ENCODE results near the gene TPD52L2. TPM values are rescaled to one million over a fixed set of nuclear protein-coding genes. Genes with fewer than 3 reads are reported as not detected.
"Not testable (repeated sequence)": the region's sequence is repeated elsewhere in the genome, so short reads cannot be mapped to it uniquely, and the experiment has no call there.

The TPD52L2 gene
- total RNA-seq, 4 donors from 2014 or later, result 85.9 to 101 (median 94.7) TPM

GRCh38 chr20:63929071-63929470 is 64.0 kb downstream of the TPD52L2 start:
- intact Hi-C loops (cut with DNase I; ENCODE audit: low total_unique reads), result no loop called here
- no peak for DNase-seq (ENCODE audit: low spot score in 2 of 2)
- TF ChIP-seq CTCF (IDR thresholded peaks at IDR 0.05), result no peak
- TF ChIP-seq POLR2A (IDR thresholded peaks at IDR 0.05), result no peak
- WGBS, 2 donors, result 97% methylated on average over 26 of the region's 26 CpGs
- no peak overlapping the region for H3K4me3 ChIP-seq (ENCODE audit: low read depth, poor library complexity, severe bottlenecking)

GRCh38 chr20:63929473-63929883 is 64.4 kb downstream of the TPD52L2 start:
- H3K4me3 ChIP-seq (ENCODE audit: low read depth, poor library complexity, severe bottlenecking); intact Hi-C loops (cut with DNase I; ENCODE audit: low total_unique reads); DNase-seq (ENCODE audit: low spot score in 2 of 2): not testable (repeated sequence)
- 94 to 97% methylated on average over 29 to 31 of the region's 31 CpGs for WGBS, 2 donors

- H3K4me3 ChIP-seq (ENCODE audit: low read depth, poor library complexity, severe bottlenecking), result no peak overlapping the region
- intact Hi-C loops (cut with DNase I; ENCODE audit: low total_unique reads), result no loop called here
- no peak for TF ChIP-seq CTCF (IDR thresholded peaks at IDR 0.05)
- TF ChIP-seq POLR2A (IDR thresholded peaks at IDR 0.05), result no peak
- DNase-seq (ENCODE audit: low spot score in 2 of 2), result no peak
- 90 to 92% methylated on average over 37 of the region's 37 CpGs for WGBS, 2 donors
Observed at GRCh38 chr20:63930971-63931553, 66.0 kb downstream of the TPD52L2 start.

- intact Hi-C loops (cut with DNase I; ENCODE audit: low total_unique reads), result no loop called here
- WGBS, 2 donors, result 93 to 94% methylated on average over 18 to 19 of the region's 19 CpGs
- no peak for DNase-seq (ENCODE audit: low spot score in 2 of 2)
- no peak for TF ChIP-seq POLR2A (IDR thresholded peaks at IDR 0.05)
- no peak overlapping the region for H3K4me3 ChIP-seq (ENCODE audit: low read depth, poor library complexity, severe bottlenecking)
Observed at GRCh38 chr20:63931735-63932134, 66.7 kb downstream of the TPD52L2 start.

GRCh38 chr20:63932606-63933160 is 67.6 kb downstream of the TPD52L2 start:
- WGBS, 2 donors, result 92% methylated on average over 16 to 17 of the region's 17 CpGs
- intact Hi-C loops (cut with DNase I; ENCODE audit: low total_unique reads), result no loop called here
- DNase-seq (ENCODE audit: low spot score in 2 of 2), result no peak
- H3K4me3 ChIP-seq (ENCODE audit: low read depth, poor library complexity, severe bottlenecking), result no peak overlapping the region
- TF ChIP-seq POLR2A (IDR thresholded peaks at IDR 0.05) (no peak), CTCF (IDR thresholded peaks at IDR 0.05) (no peak)

- TF ChIP-seq POLR2A (IDR thresholded peaks at IDR 0.05) (no peak), CTCF (IDR thresholded peaks at IDR 0.05) (no peak)
- intact Hi-C loops (cut with DNase I; ENCODE audit: low total_unique reads), result no loop called here
- DNase-seq (ENCODE audit: low spot score in 2 of 2), result no peak
- H3K4me3 ChIP-seq (ENCODE audit: low read depth, poor library complexity, severe bottlenecking), result no peak overlapping the region
- WGBS, 2 donors, result 87 to 90% methylated on average over 5 of the region's 5 CpGs
Observed at GRCh38 chr20:63933646-63934045, 68.6 kb downstream of the TPD52L2 start.
